ENCODE measurements around the gene ERF. TPM values are rescaled to one million over a fixed set of nuclear protein-coding genes. Genes with fewer than 3 reads are reported as not detected.

The ERF gene
- total and polyA plus RNA-seq, 2 of the 8 experiments (the other 6 are each of a cell fraction or from before 2014, with no cell fraction given), result 43.7 to 62.7 TPM

GRCh38 chr19:42273407-42274064 is 18.6 kb upstream of the ERF start (continued):
- no peak for TF ChIP-seq CEBPB (IDR thresholded peaks at IDR 0.05; ENCODE audit: low read depth, low read length)
- no peak for TF ChIP-seq YY1 (IDR thresholded peaks at IDR 0.05; ENCODE audit: low read depth, low read length)
- TF ChIP-seq MAX (IDR thresholded peaks at IDR 0.05), result no peak
- no peak for TF ChIP-seq SIN3A (conservative IDR thresholded peaks at IDR 0.05 in 1 of 2, IDR thresholded peaks at IDR 0.05 in 1 of 2; ENCODE audit: low read depth in 1 of 2, low read length in 2 of 2)
